GM19238 (cell line): Measurements from ENCODE around the gene LATS2.
"Not testable (repeated sequence)": the region's sequence is repeated elsewhere in the genome, so short reads cannot be mapped to it uniquely, and the experiment has no call there.

Experiments used
- DNase-seq: peaks from one replicate; pipeline ENCODE4 v3.0.0; 2011; ENCODE audit warnings: low spot score; ENCODE audit not compliant: insufficient read length

The LATS2 gene

GRCh38 chr13:21075379-21076249 is 14.2 kb upstream of the LATS2 start:
- DNase-seq, result no peak

- DNase-seq, result no peak
These were observed 13.6 kb upstream of the LATS2 start for GRCh38 chr13:21075011-21075378.

GRCh38 chr13:21074546-21074945 is 13.2 kb upstream of the LATS2 start:
- DNase-seq, result no peak

- DNase-seq, result no peak
These were observed 10.5 kb upstream of the LATS2 start for GRCh38 chr13:21071924-21072323.

- DNase-seq, result no peak
These were observed 9.6 kb upstream of the LATS2 start for GRCh38 chr13:21071015-21071414.

GRCh38 chr13:21069561-21070004 is 8.2 kb upstream of the LATS2 start:
- no peak for DNase-seq

- DNase-seq, result no peak
These were observed 6.5 kb upstream of the LATS2 start for GRCh38 chr13:21067848-21068247.

GRCh38 chr13:21066946-21067345 is 5.6 kb upstream of the LATS2 start:
- DNase-seq, result no peak

- no peak for DNase-seq
These were observed 4.3 kb upstream of the LATS2 start for GRCh38 chr13:21065686-21066085.

- DNase-seq, result no peak
These were observed 1.6 kb upstream of the LATS2 start for GRCh38 chr13:21063031-21063430.

GRCh38 chr13:21060338-21061028 is 903 bp downstream of the LATS2 start:
- no peak for DNase-seq

- DNase-seq, result no peak
These were observed 1.6 kb downstream of the LATS2 start for GRCh38 chr13:21059641-21060337.

- DNase-seq, result no peak
These were observed 3.0 kb downstream of the LATS2 start for GRCh38 chr13:21058361-21058760.

GRCh38 chr13:21055511-21056045 is 5.8 kb downstream of the LATS2 start:
- DNase-seq, result no peak

GRCh38 chr13:21055016-21055415 is 6.4 kb downstream of the LATS2 start:
- no peak for DNase-seq

- no peak for DNase-seq
These were observed 7.1 kb downstream of the LATS2 start for GRCh38 chr13:21054313-21054712.

GRCh38 chr13:21053231-21053630 is 8.2 kb downstream of the LATS2 start:
- DNase-seq, result no peak

- DNase-seq, result no peak
These were observed 9.7 kb downstream of the LATS2 start for GRCh38 chr13:21051675-21052074.

GRCh38 chr13:21050288-21051197 is 10.8 kb downstream of the LATS2 start:
- DNase-seq, result no peak

GRCh38 chr13:21049731-21050130 is 11.7 kb downstream of the LATS2 start:
- not testable (repeated sequence) for DNase-seq
